ENCODE measurements around the gene INPP5B.
A peak's percentile ranks its signal among the peaks of the same experiment; 100 is the strongest.
"Not testable (repeated sequence)": the region's sequence is repeated elsewhere in the genome, so short reads cannot be mapped to it uniquely, and the experiment has no call there.

The INPP5B gene

DNA sequence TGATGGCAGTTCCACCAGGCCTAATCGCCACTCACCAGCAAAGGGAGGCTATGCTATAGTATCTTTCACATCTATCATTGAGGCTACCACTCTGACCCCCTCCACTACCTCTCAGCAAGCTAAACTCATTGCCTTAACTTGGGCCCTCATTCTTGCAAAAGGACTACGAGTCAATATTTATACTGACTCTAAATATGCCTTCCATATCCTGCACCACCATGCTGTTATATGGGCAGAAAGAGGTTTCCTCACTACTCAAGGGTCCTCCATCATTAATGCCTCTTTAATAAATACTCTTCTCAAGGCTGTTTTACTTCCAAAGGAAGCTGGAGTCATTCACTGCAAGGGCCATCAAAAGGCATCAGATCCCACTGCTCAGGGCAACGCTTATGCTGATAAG, 35.4 kb downstream of the INPP5B start:
- DNase-seq (ENCODE audit: low read depth): not testable (repeated sequence)

GRCh38 chr1:37910886-37911285, 36.0 kb downstream of the INPP5B start:
- not testable (repeated sequence) for DNase-seq (ENCODE audit: low read depth)

DNA sequence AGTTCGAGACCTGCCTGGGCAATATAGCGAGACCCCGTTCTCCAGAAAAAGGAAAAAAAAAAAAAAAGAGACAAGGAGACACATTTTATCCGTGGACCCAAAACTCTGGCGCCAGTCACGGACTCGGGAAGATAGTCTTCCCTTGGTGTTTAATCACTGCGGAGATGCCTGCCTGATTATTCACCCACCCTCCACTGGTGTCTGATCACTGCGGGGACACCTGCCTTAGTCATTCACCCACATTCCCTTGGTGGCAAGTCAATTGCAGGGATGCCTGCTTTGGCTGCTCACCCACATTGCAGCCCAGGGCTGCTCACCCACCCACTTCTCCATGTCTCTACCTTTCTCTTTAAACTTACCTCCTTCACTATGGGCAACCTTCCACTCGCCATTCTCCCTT, 38.3 kb downstream of the INPP5B start:
- not testable (repeated sequence) for DNase-seq (ENCODE audit: low read depth)

GRCh38 chr1:37907416-37908125, 39.3 kb downstream of the INPP5B start:
- not testable (repeated sequence) for DNase-seq (ENCODE audit: low read depth)

GRCh38 chr1:37906591-37906990, 40.3 kb downstream of the INPP5B start:
- not testable (repeated sequence) for DNase-seq (ENCODE audit: low read depth)

- no peak for DNase-seq (ENCODE audit: low read depth)
Measured at GRCh38 chr1:37905727-37906126, 41.1 kb downstream of the INPP5B start.

GRCh38 chr1:37903921-37904320, 42.9 kb downstream of the INPP5B start:
- DNase-seq (ENCODE audit: low read depth): not testable (repeated sequence)

GRCh38 chr1:37902983-37903382, 43.9 kb downstream of the INPP5B start:
- no peak for DNase-seq (ENCODE audit: low read depth)

DNA sequence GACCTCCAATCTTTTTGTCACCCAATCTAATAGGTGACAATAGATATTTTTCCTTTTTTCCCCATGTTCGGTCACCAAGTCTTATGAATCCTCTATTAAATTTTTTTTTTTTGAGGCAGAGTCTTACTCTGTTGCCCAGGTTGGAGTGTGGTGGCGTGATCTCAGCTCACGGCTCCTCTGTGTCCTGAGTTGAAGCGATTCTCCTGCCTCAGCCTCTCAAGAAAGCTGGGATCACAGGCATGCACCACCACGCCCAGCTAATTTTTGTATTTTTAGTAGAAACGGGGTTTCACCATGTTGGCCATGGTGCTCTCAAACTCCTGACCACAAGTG, 45.0 kb downstream of the INPP5B start:
- no peak for DNase-seq (ENCODE audit: low read depth)

GRCh38 chr1:37901191-37901892, 45.5 kb downstream of the INPP5B start:
- DNase-seq (ENCODE audit: low read depth): no peak

DNA sequence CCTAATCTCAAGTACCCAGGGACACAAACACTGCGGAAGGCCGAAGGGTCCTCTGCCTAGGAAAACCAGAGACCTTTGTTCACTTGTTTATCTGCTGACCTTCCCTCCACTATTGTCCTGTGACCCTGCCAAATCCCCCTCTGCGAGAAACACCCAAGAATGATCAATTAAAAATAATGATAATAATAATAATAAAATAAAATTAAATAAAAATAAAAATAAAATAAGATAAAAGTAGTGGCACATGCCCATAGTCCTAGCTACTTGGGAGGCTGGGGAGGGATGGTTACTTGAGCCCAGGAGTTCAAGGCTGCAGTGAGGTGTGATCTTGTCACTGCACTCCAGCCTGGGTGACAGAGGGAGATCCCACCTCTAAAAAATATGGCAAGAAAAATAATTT, 49.3 kb downstream of the INPP5B start:
- DNase-seq (ENCODE audit: low read depth): not testable (repeated sequence)

GRCh38 chr1:37893673-37894072, 53.2 kb downstream of the INPP5B start:
- DNase-seq (ENCODE audit: low read depth): no peak

DNA sequence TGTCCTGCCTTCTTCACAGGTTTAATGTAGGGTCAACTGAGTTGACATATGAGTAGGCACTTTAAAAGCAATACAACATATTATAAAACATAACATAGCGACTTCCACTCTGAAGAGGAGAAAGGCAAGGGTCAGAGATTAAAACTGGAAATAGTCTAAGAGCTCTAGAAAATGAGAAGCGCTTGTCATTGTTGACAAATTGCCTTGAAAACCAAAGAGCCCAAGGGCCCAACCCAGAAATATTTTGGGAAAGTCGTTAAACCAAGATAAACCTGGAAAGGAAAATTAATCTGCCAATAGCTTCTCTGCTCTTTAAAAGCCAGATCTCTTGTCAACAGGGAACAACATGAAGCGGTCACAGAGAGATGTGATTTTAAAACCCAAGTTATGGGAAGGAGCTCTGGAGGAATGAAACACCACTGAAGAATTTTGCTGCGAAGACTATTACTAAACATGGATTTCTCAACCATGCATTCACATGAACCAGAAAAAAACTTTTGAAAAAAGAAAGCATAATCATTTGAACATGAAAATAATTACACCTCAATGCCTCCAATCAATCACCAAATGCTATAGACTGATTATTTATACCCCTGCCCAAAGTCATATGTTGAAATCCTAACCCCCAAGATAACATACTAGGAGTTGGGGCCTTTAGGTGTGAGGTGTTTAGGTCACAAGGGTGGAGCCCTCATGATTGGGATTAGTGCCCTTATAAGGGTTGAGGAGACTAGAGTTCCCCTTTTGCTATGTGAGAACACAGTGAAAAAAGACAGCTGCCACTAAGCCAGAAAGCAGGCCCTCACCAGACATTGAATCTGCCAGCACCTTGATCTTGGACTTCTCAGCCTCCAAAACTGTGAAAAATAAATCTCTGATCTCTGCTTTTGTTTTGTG, 54.5 kb downstream of the INPP5B start:
- DNase-seq (ENCODE audit: low read depth): peak; percentile 20

GRCh38 chr1:37890378-37891014, 56.4 kb downstream of the INPP5B start:
- no peak for DNase-seq (ENCODE audit: low read depth)

DNA sequence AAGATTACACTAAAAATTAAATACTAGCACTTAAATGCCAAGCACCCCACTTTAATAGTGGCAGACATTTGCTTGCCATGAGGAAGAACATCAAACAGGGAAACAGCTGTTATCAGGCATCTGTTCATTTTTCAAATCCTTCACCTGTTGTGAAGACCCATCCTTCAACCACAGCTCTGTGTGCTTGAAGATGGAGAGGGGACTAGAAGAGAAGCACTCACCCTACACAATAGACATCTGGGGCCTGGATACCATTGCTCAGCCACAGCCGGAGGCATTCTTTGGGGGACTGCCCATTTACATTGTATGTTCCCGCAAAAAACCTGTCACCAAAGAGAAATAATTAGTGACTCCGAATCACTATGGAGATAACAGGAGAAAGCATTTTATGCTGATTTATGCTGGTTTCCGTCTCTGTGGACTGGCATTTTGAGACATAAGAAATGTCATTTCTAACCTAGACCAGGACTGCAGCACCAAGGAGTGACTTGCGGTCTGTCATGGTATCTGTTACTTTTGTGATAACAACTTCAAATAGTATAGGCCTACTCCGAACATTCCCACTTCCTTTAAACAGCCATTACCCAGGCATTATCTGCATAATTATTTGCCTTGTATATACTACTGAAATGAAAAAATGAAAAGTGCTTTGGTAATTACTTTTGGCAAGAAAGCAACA, 58.7 kb downstream of the INPP5B start:
- DNase-seq (ENCODE audit: low read depth): no peak

DNA sequence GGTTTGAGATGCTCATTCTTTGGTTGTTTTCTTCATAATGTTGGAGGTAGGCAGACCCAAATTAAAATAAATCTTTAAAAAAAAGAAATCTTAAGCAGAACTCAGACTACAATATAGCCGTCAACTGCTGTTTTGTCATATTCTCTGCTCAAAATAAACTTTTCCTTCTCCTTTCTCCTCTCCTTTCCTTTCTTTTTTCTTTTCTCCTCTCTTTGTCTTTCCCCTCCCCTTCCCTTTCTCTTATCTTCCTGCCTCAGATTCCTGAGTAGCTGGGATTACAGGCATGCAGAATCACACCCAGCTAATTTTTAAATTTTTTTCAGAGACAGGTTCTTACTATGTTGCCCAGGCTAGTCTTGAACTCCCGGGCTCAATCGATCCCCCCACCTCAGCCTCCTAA, 62.7 kb downstream of the INPP5B start:
- no peak for DNase-seq (ENCODE audit: low read depth)

- DNase-seq (ENCODE audit: low read depth): no peak
Measured at GRCh38 chr1:37883671-37884070, 63.2 kb downstream of the INPP5B start.

- no peak for DNase-seq (ENCODE audit: low read depth)
Measured at GRCh38 chr1:37879865-37880264, 67.0 kb downstream of the INPP5B start.

GRCh38 chr1:37878071-37878470, 68.8 kb downstream of the INPP5B start:
- no peak for DNase-seq (ENCODE audit: low read depth)

- DNase-seq (ENCODE audit: low read depth): no peak
Measured at GRCh38 chr1:37875833-37876232, 71.0 kb downstream of the INPP5B start.

DNA sequence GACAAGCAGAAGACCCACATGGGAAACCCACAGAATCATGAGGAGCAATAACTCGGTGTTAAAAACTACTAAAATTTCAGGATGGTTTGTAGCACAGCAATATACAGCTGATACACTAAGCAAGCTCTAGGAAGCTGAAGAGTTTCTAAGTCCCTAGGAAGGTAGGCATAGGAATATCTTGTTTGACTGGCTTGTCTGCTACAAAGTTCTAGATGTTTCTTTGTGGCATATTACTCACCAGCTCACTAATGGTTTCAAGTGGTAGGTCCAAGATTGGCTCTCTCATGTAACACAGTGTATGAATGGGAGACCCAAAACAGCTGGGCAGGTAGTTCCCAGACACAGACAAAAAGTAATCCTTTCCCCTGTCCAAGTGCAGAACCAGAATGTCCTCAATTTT, 74.2 kb downstream of the INPP5B start:
- DNase-seq (ENCODE audit: low read depth): no peak

- DNase-seq (ENCODE audit: low read depth): no peak
Measured at GRCh38 chr1:37868466-37868865, 78.4 kb downstream of the INPP5B start.
